ENCODE measurements around the gene ASCL3. TPM values are rescaled to one million over a fixed set of nuclear protein-coding genes. Genes with fewer than 3 reads are reported as not detected.

Gene ASCL3
- total and polyA plus RNA-seq, 4 experiments from 2014 or later, result not detected

GRCh38 chr11:8963569-8964323 is 20.9 kb upstream of the ASCL3 start:
- POLR2A ChIA-PET (ENCODE audit: partially characterized antibody), result interaction anchor here (0.7 to 3.0 kb wide), 17 partner anchors 8 to 1339 kb away, joined by 3 to 23 read pairs (median 5); partner anchors contain the start of genes AKIP1, DENND5A, NRIP3 and RPL27A
- Mint-ChIP-seq H3K27ac (peak overlapping the region; percentile 91 to 99 (median 98)), H3K9me3 (no peaks in the 10 kb centered on the region), H3K4me3 (peak overlapping the region; percentile 93 to 98 (median 97)), H3K27me3 (no peaks in the 10 kb centered on the region), H3K36me3 (peaks cover 4 to 18% of the 10 kb centered on the region in 2 donors), H3K4me1 (peaks cover 21 to 42% (median 34%) of the 10 kb centered on the region in 4 donors)
- peak; percentile 76 to 82 (median 81) for DNase-seq
- CTCF ChIA-PET (ENCODE audit: partially characterized antibody), result interaction anchor here (0.6 to 2.6 kb wide), 5 partner anchors 49 to 174 kb away, joined by 3 to 11 read pairs (median 4); no protein-coding TSS in a partner anchor
- peak overlapping the region; percentile 90 for H3K27ac ChIP-seq (ENCODE audit: low read depth, low read length)
- H3K4me3 ChIP-seq (ENCODE audit: low read length in 2 of 2), result peak overlapping the region; percentile 89 to 91
- no peaks in the 10 kb centered on the region for H3K27me3 ChIP-seq (ENCODE audit: insufficient read depth, low read length)
- peaks cover 26% of the 10 kb centered on the region for H3K4me1 ChIP-seq (ENCODE audit: insufficient read depth, low read length)
- no peaks in the 10 kb centered on the region for H3K36me3 ChIP-seq (ENCODE audit: insufficient read depth, low read length)
- intact Hi-C loops (cut with micrococcal nuclease), result loop anchor here (1.0 to 5.0 kb wide), 6 partner anchors 41 to 649 kb away; partner anchors contain the start of genes IPO7, NRIP3, RPL27A and TMEM41B
- H3K9me3 ChIP-seq (ENCODE audit: control insufficient read depth in 1 of 2, low read length in 2 of 2), result no peaks in the 10 kb centered on the region

- Histone ChIP-seq H3K27me3 (ENCODE audit: insufficient read depth, low read length) (no peaks in the 10 kb centered on the region), H3K27ac (ENCODE audit: low read depth, low read length) (peak overlapping the region; percentile 15), H3K4me1 (ENCODE audit: insufficient read depth, low read length) (peaks cover 26% of the 10 kb centered on the region), H3K9me3 (ENCODE audit: control insufficient read depth in 1 of 2, low read length in 2 of 2) (no peaks in the 10 kb centered on the region), H3K4me3 (ENCODE audit: low read length in 2 of 2) (peak overlapping the region; percentile 33 to 91), H3K36me3 (ENCODE audit: insufficient read depth, low read length) (no peaks in the 10 kb centered on the region)
- intact Hi-C loops (cut with micrococcal nuclease), result loop anchor here (5.0 kb wide), 2 partner anchors 349 to 649 kb away; partner anchors contain the start of gene TMEM41B
- H3K27ac Mint-ChIP-seq, result peak overlapping the region; percentile 62 to 99 (median 96)
- H3K4me1 Mint-ChIP-seq, result peaks cover 21 to 42% (median 34%) of the 10 kb centered on the region in 4 donors
- ChIA-PET CTCF (ENCODE audit: partially characterized antibody) (interaction anchor here (2.2 to 2.6 kb wide), 2 partner anchors 48 to 175 kb away, joined by 9 to 11 read pairs; no protein-coding TSS in a partner anchor), POLR2A (ENCODE audit: partially characterized antibody) (interaction anchor here (1.2 to 3.0 kb wide), 6 partner anchors 49 to 497 kb away, joined by 4 to 23 read pairs (median 15); partner anchors contain the start of genes AKIP1, DENND5A, RPL27A and TRIM66)
- no peak for DNase-seq
- H3K9me3 Mint-ChIP-seq, result no peaks in the 10 kb centered on the region
- H3K36me3 Mint-ChIP-seq, result peaks cover 4 to 18% of the 10 kb centered on the region in 2 donors
- H3K27me3 Mint-ChIP-seq, result no peaks in the 10 kb centered on the region
- peak overlapping the region; percentile 75 to 98 (median 96) for H3K4me3 Mint-ChIP-seq
Measured at GRCh38 chr11:8962841-8963240, 20.0 kb upstream of the ASCL3 start.

GRCh38 chr11:8961401-8961800 is 18.6 kb upstream of the ASCL3 start:
- H3K36me3 Mint-ChIP-seq, result peaks cover 0 to 22% of the 10 kb centered on the region in 2 donors
- Histone ChIP-seq H3K9me3 (ENCODE audit: control insufficient read depth in 1 of 2, low read length in 2 of 2) (no peaks in the 10 kb centered on the region), H3K27me3 (ENCODE audit: insufficient read depth, low read length) (no peaks in the 10 kb centered on the region), H3K27ac (ENCODE audit: low read depth, low read length) (no peak overlapping the region), H3K36me3 (ENCODE audit: insufficient read depth, low read length) (no peaks in the 10 kb centered on the region), H3K4me3 (ENCODE audit: low read length in 2 of 2) (no peak overlapping the region), H3K4me1 (ENCODE audit: insufficient read depth, low read length) (peaks cover 31% of the 10 kb centered on the region)
- no peaks in the 10 kb centered on the region for H3K9me3 Mint-ChIP-seq
- H3K27ac Mint-ChIP-seq, result peak overlapping the region in 3 of 7 donors; percentile 32 to 67 (median 65)
- no peak for DNase-seq
- intact Hi-C loops (cut with micrococcal nuclease), result loop anchor here (5.0 kb wide), 2 partner anchors 351 to 651 kb away; partner anchors contain the start of gene TMEM41B
- CTCF ChIA-PET (ENCODE audit: partially characterized antibody), result interaction anchor here (0.8 to 4.1 kb wide), 6 partner anchors 10 to 177 kb away, joined by 3 to 56 read pairs (median 18); partner anchors contain the start of gene AKIP1
- no peak overlapping the region for H3K4me3 Mint-ChIP-seq
- H3K27me3 Mint-ChIP-seq, result no peaks in the 10 kb centered on the region
- peaks cover 26 to 54% (median 36%) of the 10 kb centered on the region in 4 donors for H3K4me1 Mint-ChIP-seq
- POLR2A ChIA-PET (ENCODE audit: partially characterized antibody), result interaction anchor here (2.3 kb wide), 1 partner anchor 279 kb away, joined by 8 read pairs; the partner anchor contains the start of genes RPL27A and TRIM66

GRCh38 chr11:8959546-8960166 is 16.8 kb upstream of the ASCL3 start:
- ChIA-PET CTCF (ENCODE audit: partially characterized antibody) (interaction anchor here (0.6 to 4.1 kb wide), 19 partner anchors 11 to 729 kb away, joined by 3 to 56 read pairs (median 4); partner anchors contain the start of genes AKIP1, ASCL3, NRIP3 and ZNF143), POLR2A (ENCODE audit: partially characterized antibody) (interaction anchor here (1.4 to 2.3 kb wide), 4 partner anchors 45 to 501 kb away, joined by 5 to 12 read pairs (median 8); partner anchors contain the start of genes AKIP1, RPL27A, TRIM66 and ZNF143)
- H3K36me3 Mint-ChIP-seq, result peaks cover 6 to 36% of the 10 kb centered on the region in 2 donors
- no peaks in the 10 kb centered on the region for H3K9me3 Mint-ChIP-seq
- Histone ChIP-seq H3K9me3 (ENCODE audit: control insufficient read depth in 1 of 2, low read length in 2 of 2) (no peaks in the 10 kb centered on the region), H3K36me3 (ENCODE audit: insufficient read depth, low read length) (peaks cover 5% of the 10 kb centered on the region), H3K27ac (ENCODE audit: low read depth, low read length) (no peak overlapping the region), H3K4me1 (ENCODE audit: insufficient read depth, low read length) (peaks cover 25% of the 10 kb centered on the region), H3K4me3 (ENCODE audit: low read length in 2 of 2) (no peak overlapping the region), H3K27me3 (ENCODE audit: insufficient read depth, low read length) (no peaks in the 10 kb centered on the region)
- H3K4me3 Mint-ChIP-seq, result peak overlapping the region in 1 of 8 donors; percentile 61
- intact Hi-C loops (cut with micrococcal nuclease), result loop anchor here (1.0 to 5.0 kb wide), 3 partner anchors 45 to 653 kb away; partner anchors contain the start of gene TMEM41B
- peak; percentile 19 to 40 (median 30) for DNase-seq
- H3K4me1 Mint-ChIP-seq, result peaks cover 25 to 45% (median 34%) of the 10 kb centered on the region in 4 donors
- no peaks in the 10 kb centered on the region for H3K27me3 Mint-ChIP-seq
- peak overlapping the region in 3 of 7 donors; percentile 8 to 32 (median 8) for H3K27ac Mint-ChIP-seq

- Mint-ChIP-seq H3K27me3 (no peaks in the 10 kb centered on the region), H3K4me3 (no peak overlapping the region), H3K9me3 (no peaks in the 10 kb centered on the region), H3K4me1 (peaks cover 12 to 28% (median 19%) of the 10 kb centered on the region in 4 donors), H3K27ac (peak overlapping the region in 4 of 7 donors; percentile 13 to 53 (median 32)), H3K36me3 (peaks cover 20 to 51% of the 10 kb centered on the region in 2 donors)
- Histone ChIP-seq H3K27ac (ENCODE audit: low read depth, low read length) (no peak overlapping the region), H3K36me3 (ENCODE audit: insufficient read depth, low read length) (peaks cover 21% of the 10 kb centered on the region), H3K9me3 (ENCODE audit: control insufficient read depth in 1 of 2, low read length in 2 of 2) (no peaks in the 10 kb centered on the region), H3K4me3 (ENCODE audit: low read length in 2 of 2) (no peak overlapping the region), H3K27me3 (ENCODE audit: insufficient read depth, low read length) (no peaks in the 10 kb centered on the region), H3K4me1 (ENCODE audit: insufficient read depth, low read length) (peaks cover 10% of the 10 kb centered on the region)
- ChIA-PET CTCF (ENCODE audit: partially characterized antibody) (interaction anchor here (1.0 to 3.2 kb wide), 3 partner anchors 9 to 42 kb away, joined by 3 to 9 read pairs (median 6); no protein-coding TSS in a partner anchor), POLR2A (ENCODE audit: partially characterized antibody) (no interaction called here)
- intact Hi-C loops (cut with micrococcal nuclease), result no loop called here
- DNase-seq, result no peak
Measured at GRCh38 chr11:8956860-8957259, 14.0 kb upstream of the ASCL3 start.

- Mint-ChIP-seq H3K27me3 (peaks cover 0 to 2% of the 10 kb centered on the region in 2 donors), H3K4me1 (no peaks in the 10 kb centered on the region), H3K36me3 (peaks cover 47 to 62% of the 10 kb centered on the region in 2 donors), H3K27ac (no peak overlapping the region), H3K9me3 (no peaks in the 10 kb centered on the region), H3K4me3 (no peak overlapping the region)
- DNase-seq, result no peak
- intact Hi-C loops (cut with micrococcal nuclease), result no loop called here
- POLR2A ChIA-PET (ENCODE audit: partially characterized antibody), result no interaction called here
- no peaks in the 10 kb centered on the region for H3K9me3 ChIP-seq (ENCODE audit: control insufficient read depth in 1 of 2, low read length in 2 of 2)
- H3K27ac ChIP-seq (ENCODE audit: low read depth, low read length), result no peak overlapping the region
- no peaks in the 10 kb centered on the region for H3K27me3 ChIP-seq (ENCODE audit: insufficient read depth, low read length)
- no peak overlapping the region for H3K4me3 ChIP-seq (ENCODE audit: low read length in 2 of 2)
- H3K4me1 ChIP-seq (ENCODE audit: insufficient read depth, low read length), result no peaks in the 10 kb centered on the region
- CTCF ChIA-PET (ENCODE audit: partially characterized antibody), result interaction anchor here (1.4 to 3.1 kb wide), 2 partner anchors 11 to 189 kb away, joined by 3 to 19 read pairs; no protein-coding TSS in a partner anchor
- H3K36me3 ChIP-seq (ENCODE audit: insufficient read depth, low read length), result peaks cover 45% of the 10 kb centered on the region
Measured at GRCh38 chr11:8948886-8949285, 6.1 kb upstream of the ASCL3 start.
